Thyroid gland (tissue), 4 donors: Measurements from ENCODE around the gene PSMD11.

ENCODE experiments used
- POLR2A ChIP-seq, 2 donors: fragments of 450-650 bp; IDR thresholded peaks; one replicate each; pipeline ENCODE4 v1.6.1; 2017; ENCODE audit warnings: antibody characterized with exemption in 2 of 2, mild to moderate bottlenecking in 2 of 2, moderate library complexity in 1 of 2
- TF ChIP-seq, protein P1 (sequence below), 6 experiments: fragments of 200-600 bp in 3 of 6; fragments of 450-650 bp in 3 of 6; sonication (generic) in 3 of 6; IDR thresholded peaks; one replicate each; pipeline ENCODE4 v1.5.1; 2016 to 2019; ENCODE audit warnings: antibody characterized with exemption in 6 of 6, mild to moderate bottlenecking in 2 of 6, inconsistent platforms in 1 of 6, moderate library complexity in 1 of 6

DNA sequence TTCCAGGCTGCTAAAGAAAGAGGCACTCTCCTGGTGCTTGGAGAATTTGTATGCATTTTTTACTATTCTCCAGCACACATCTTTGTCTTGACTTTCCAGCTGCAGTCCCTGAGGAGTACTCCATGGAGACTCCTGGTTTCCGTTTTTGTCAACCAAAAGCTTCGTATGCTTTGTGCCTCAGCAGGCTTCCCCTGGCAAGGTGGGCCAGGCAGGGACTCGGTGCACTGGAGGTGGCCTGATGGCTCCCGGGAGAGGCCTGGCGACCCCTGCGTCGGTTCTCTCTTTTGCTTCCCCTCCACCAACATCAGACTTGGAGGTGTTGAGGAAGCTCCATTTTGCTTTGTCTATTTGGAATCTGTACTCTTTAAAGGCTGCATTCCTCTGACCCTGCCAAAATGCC, 66.2 kb downstream of the PSMD11 start:
- TF ChIP-seq, protein P1, sequence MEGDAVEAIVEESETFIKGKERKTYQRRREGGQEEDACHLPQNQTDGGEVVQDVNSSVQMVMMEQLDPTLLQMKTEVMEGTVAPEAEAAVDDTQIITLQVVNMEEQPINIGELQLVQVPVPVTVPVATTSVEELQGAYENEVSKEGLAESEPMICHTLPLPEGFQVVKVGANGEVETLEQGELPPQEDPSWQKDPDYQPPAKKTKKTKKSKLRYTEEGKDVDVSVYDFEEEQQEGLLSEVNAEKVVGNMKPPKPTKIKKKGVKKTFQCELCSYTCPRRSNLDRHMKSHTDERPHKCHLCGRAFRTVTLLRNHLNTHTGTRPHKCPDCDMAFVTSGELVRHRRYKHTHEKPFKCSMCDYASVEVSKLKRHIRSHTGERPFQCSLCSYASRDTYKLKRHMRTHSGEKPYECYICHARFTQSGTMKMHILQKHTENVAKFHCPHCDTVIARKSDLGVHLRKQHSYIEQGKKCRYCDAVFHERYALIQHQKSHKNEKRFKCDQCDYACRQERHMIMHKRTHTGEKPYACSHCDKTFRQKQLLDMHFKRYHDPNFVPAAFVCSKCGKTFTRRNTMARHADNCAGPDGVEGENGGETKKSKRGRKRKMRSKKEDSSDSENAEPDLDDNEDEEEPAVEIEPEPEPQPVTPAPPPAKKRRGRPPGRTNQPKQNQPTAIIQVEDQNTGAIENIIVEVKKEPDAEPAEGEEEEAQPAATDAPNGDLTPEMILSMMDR (IDR thresholded peaks at IDR 0.05), result no peak
- TF ChIP-seq POLR2A (IDR thresholded peaks at IDR 0.05), result no peak
